PC-9 (cell line): ENCODE results near the gene LMBR1.

Experiments
- EZH2 ChIP-seq: fragments of 200-600 bp; sonication (generic); IDR thresholded peaks from 2 replicates; pipeline ENCODE4 v1.8.0; 2017; ENCODE audit warnings: antibody characterized with exemption, low read depth
- TF ChIP-seq, protein P1 (sequence below): fragments of 200-600 bp; sonication (generic); conservative IDR thresholded peaks from 2 replicates; pipeline ENCODE4 v1.6.1; 2017; ENCODE audit warnings: mixed run types, antibody characterized with exemption, mild to moderate bottlenecking, moderate library complexity

DNA sequence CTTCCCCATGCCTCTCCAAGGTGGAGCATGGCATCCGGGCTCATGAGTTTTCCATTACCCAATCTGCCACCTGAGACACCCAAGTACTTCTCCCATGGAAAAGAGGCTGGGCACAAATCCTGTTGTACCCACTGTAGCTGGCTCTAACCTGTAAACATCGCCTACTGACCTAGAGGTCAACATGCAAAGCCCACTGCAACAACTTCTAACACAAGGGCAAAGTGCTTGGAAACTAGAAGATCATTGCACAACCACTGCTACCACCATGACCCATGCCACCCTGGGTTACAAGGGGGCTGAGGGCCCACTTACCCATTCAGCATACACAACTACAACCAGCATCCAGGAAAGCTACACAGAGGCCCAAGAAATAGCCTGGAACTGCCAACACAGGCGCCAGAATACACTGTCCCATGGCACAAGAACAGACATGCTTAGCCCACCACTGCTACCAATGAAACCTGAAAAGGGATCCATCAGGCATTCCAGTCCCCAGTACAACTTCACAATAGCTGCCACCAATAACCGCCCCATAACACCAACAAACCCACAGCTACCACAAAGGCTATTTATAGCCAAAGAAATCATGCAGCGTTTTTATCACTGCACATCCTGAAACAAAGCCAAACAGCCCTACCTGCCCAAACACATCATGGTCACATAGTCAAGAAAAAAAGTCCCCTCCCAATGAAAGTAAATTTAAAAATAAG is 189.1 kb downstream of the LMBR1 start:
- TF ChIP-seq EZH2: no peak
- TF ChIP-seq, protein P1, sequence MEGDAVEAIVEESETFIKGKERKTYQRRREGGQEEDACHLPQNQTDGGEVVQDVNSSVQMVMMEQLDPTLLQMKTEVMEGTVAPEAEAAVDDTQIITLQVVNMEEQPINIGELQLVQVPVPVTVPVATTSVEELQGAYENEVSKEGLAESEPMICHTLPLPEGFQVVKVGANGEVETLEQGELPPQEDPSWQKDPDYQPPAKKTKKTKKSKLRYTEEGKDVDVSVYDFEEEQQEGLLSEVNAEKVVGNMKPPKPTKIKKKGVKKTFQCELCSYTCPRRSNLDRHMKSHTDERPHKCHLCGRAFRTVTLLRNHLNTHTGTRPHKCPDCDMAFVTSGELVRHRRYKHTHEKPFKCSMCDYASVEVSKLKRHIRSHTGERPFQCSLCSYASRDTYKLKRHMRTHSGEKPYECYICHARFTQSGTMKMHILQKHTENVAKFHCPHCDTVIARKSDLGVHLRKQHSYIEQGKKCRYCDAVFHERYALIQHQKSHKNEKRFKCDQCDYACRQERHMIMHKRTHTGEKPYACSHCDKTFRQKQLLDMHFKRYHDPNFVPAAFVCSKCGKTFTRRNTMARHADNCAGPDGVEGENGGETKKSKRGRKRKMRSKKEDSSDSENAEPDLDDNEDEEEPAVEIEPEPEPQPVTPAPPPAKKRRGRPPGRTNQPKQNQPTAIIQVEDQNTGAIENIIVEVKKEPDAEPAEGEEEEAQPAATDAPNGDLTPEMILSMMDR: no peak
